Neuronal stem cell (in vitro differentiated cells): Measurements from ENCODE around the gene TPM2.

ENCODE experiments used
- DNase-seq: peaks from one replicate; pipeline ENCODE4 v3.0.0-alpha.2; 2013; ENCODE audit warnings: low spot score
- H2AFZ ChIP-seq: one replicate; pipeline ENCODE4 v1.6.1; 2013; ENCODE audit warnings: mild to moderate bottlenecking, low read length, inconsistent platforms
- H2AK5ac ChIP-seq: 2 replicates; pipeline ENCODE4 v1.6.1; 2013; ENCODE audit warnings: low read depth, mild to moderate bottlenecking, inconsistent platforms, low read length, moderate library complexity, mixed read lengths
- H2BK120ac ChIP-seq: 2 replicates; pipeline ENCODE4 v1.6.1; 2013; ENCODE audit warnings: low read depth, mild to moderate bottlenecking, inconsistent platforms, low read length, moderate library complexity, mixed read lengths
- H2BK12ac ChIP-seq: one replicate; pipeline ENCODE4 v1.6.1; 2013; ENCODE audit warnings: low read length, inconsistent platforms
- H2BK15ac ChIP-seq: 2 replicates; pipeline ENCODE4 v1.6.1; 2013; ENCODE audit warnings: mild to moderate bottlenecking, low read length, inconsistent platforms, mixed read lengths
- H2BK5ac ChIP-seq: one replicate; pipeline ENCODE4 v1.6.1; 2013; ENCODE audit warnings: inconsistent platforms, mild to moderate bottlenecking, low read length, moderate library complexity
- H3K14ac ChIP-seq: one replicate; pipeline ENCODE4 v1.6.1; 2013; ENCODE audit warnings: low read length, inconsistent platforms
- H3K18ac ChIP-seq: 2 replicates; pipeline ENCODE4 v1.6.1; 2013; ENCODE audit warnings: low read length, inconsistent platforms
- H3K23ac ChIP-seq: 2 replicates; pipeline ENCODE4 v1.6.1; 2013; ENCODE audit warnings: low read depth, mild to moderate bottlenecking, mixed read lengths, low read length, inconsistent platforms; ENCODE audit not compliant: poor library complexity
- H3K27ac ChIP-seq: replicated peaks from 3 replicates; pipeline ENCODE4 v1.5.1; 2013; ENCODE audit warnings: low read length, inconsistent platforms
- H3K27me3 ChIP-seq, 3 experiments: 2 replicates each; pipeline ENCODE4 v1.6.1; 2013; ENCODE audit warnings: low read length in 3 of 3, mild to moderate bottlenecking in 2 of 3, inconsistent platforms in 1 of 3, low read depth in 1 of 3, mixed read lengths in 1 of 3, moderate library complexity in 1 of 3; ENCODE audit not compliant: control insufficient read depth in 3 of 3, insufficient read depth in 3 of 3
- H3K36me3 ChIP-seq, 2 donors: replicated peaks in 1 of 2; 2 replicates each; pipeline ENCODE4 v1.6.1; 2013; ENCODE audit warnings: low read length in 2 of 2; ENCODE audit not compliant: control insufficient read depth in 2 of 2, insufficient read depth in 2 of 2
- H3K4ac ChIP-seq: 2 replicates; pipeline ENCODE4 v1.6.1; 2013; ENCODE audit warnings: inconsistent platforms, mild to moderate bottlenecking, low read length, moderate library complexity
- H3K4me1 ChIP-seq, 2 donors: 1 replicate in 1 of 2; 2 replicates in 1 of 2; pipeline ENCODE4 v1.6.1; 2013; ENCODE audit warnings: low read length in 2 of 2, low read depth in 1 of 2; ENCODE audit not compliant: control insufficient read depth in 2 of 2, insufficient read depth in 1 of 2
- H3K4me2 ChIP-seq: one replicate; pipeline ENCODE4 v1.6.1; 2013; ENCODE audit warnings: mild to moderate bottlenecking, low read length, inconsistent platforms; ENCODE audit not compliant: insufficient read depth, poor library complexity, severe bottlenecking
- H3K4me3 ChIP-seq, 2 donors: 2 replicates each; pipeline ENCODE4 v1.5.1; 2013; ENCODE audit warnings: low read length in 2 of 2, mild to moderate bottlenecking in 2 of 2, inconsistent platforms in 1 of 2, moderate library complexity in 1 of 2
- H3K79me1 ChIP-seq: one replicate; pipeline ENCODE4 v1.6.1; 2013; ENCODE audit warnings: low read depth, mild to moderate bottlenecking, inconsistent platforms, low read length, moderate library complexity
- H3K9ac ChIP-seq: one replicate; pipeline ENCODE4 v1.6.1; 2013; ENCODE audit warnings: mild to moderate bottlenecking, low read depth, low read length, inconsistent platforms; ENCODE audit not compliant: poor library complexity
- H3K9me3 ChIP-seq, 2 donors: replicated peaks in 1 of 2; 2 replicates each; pipeline versions ENCODE3 to v1.6.1; 2013; ENCODE audit warnings: low read length in 2 of 2, mild to moderate bottlenecking in 2 of 2, inconsistent platforms in 1 of 2, low read depth in 1 of 2, mixed read lengths in 1 of 2, moderate library complexity in 1 of 2; ENCODE audit not compliant: control insufficient read depth in 2 of 2, insufficient read depth in 1 of 2
- H4K8ac ChIP-seq: one replicate; pipeline ENCODE4 v1.6.1; 2013; ENCODE audit warnings: low read depth, mild to moderate bottlenecking, inconsistent platforms, low read length, moderate library complexity
- H4K91ac ChIP-seq: one replicate; pipeline ENCODE4 v1.6.1; 2013; ENCODE audit warnings: low read length, low read depth, mild to moderate bottlenecking, inconsistent platforms; ENCODE audit not compliant: poor library complexity
- WGBS, 2 donors: extraction: QIAGEN DNeasy Blood & Tissue Kit; methylation state at CpG; one replicate each; pipeline ENCODE4 v1.1.7; 2013; ENCODE audit warnings: missing lambda C conversion rate in 2 of 2, mixed read lengths in 1 of 2; ENCODE audit not compliant: insufficient read length in 2 of 2, insufficient replicate concordance in 1 of 2; ENCODE audit errors: extremely low coverage in 2 of 2; 5-methylcytosine and 5-hydroxymethylcytosine counted together

Gene TPM2

DNA sequence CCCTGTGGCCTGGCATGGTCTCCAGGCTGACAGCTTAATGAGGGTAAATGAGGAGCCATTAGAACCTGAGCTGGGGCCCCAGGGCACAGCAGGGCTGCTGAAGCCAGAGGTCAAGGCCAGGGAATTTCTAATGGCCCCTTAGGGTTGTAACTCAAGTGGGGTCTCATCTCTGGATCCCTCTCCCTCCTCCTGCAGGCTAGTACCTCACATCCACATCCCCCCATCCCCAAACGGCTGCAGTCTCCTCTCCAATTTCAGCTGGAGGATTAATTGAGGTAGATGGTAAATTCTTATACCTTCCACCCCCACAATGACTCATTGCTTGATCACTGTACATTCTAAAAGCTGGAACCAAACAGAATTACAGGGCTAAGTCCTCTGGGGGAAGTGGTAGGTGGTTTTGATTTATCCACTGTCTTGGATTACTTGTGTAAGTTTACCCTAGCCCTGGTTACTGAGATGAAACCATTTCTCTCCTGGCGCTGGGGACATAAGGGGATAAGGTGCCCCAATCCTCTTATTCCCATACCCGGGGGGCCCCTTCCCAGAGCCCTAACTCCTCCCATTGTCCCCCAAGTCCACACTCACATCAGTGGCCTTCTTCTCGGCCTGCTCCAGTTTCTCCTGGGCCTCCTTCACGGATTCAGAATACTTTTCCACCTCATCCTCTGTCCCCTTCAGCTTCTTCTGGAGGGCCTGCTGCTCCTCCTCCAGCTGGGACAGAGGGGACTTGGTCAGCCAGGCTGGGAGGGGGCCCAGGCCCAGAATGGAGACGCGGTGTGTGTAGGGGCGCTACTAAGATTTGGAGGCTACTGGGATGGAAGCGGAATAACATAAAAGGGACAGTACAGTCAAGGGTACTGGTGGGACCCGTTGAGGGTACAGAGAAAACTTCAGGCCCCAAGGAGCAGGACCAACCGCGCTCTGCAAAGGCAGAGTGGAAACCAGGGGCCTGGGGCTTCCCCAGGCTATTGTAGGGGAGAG is 875 bp downstream of the TPM2 start:
- peak overlapping the region; percentile 98 for H3K9ac ChIP-seq
- H3K23ac ChIP-seq: peak overlapping the region; percentile 4
- peaks cover 6% of the 10 kb centered on the region for H3K79me1 ChIP-seq
- no CpG with 5 or more reads among the region's 12 CpGs for WGBS, 2 donors
- peaks cover 12 to 18% of the 10 kb centered on the region in 2 donors for H3K36me3 ChIP-seq
- no peak overlapping the region for H4K8ac ChIP-seq
- H2BK5ac ChIP-seq: peak overlapping the region; percentile 91
- no peaks in the 10 kb centered on the region for H3K27me3 ChIP-seq
- no peak overlapping the region for H3K14ac ChIP-seq
- peak overlapping the region; percentile 99 for H3K18ac ChIP-seq
- peak overlapping the region; percentile 65 for H3K27ac ChIP-seq
- no peak overlapping the region for H3K4ac ChIP-seq
- peak overlapping the region; percentile 75 for H2BK120ac ChIP-seq
- peak overlapping the region; percentile 17 for H2AFZ ChIP-seq
- DNase-seq: no peak
- H2BK15ac ChIP-seq: peak overlapping the region; percentile 35
- peak overlapping the region; percentile 76 for H2AK5ac ChIP-seq
- peak overlapping the region in 1 of 2 donors; percentile 86 for H3K4me3 ChIP-seq
- no peak overlapping the region for H4K91ac ChIP-seq
- H3K4me1 ChIP-seq: peaks cover 12 to 21% of the 10 kb centered on the region in 2 donors
- H3K4me2 ChIP-seq: peak overlapping the region; percentile 88
- no peaks in the 10 kb centered on the region for H3K9me3 ChIP-seq
- H2BK12ac ChIP-seq: peak overlapping the region; percentile 79

DNA sequence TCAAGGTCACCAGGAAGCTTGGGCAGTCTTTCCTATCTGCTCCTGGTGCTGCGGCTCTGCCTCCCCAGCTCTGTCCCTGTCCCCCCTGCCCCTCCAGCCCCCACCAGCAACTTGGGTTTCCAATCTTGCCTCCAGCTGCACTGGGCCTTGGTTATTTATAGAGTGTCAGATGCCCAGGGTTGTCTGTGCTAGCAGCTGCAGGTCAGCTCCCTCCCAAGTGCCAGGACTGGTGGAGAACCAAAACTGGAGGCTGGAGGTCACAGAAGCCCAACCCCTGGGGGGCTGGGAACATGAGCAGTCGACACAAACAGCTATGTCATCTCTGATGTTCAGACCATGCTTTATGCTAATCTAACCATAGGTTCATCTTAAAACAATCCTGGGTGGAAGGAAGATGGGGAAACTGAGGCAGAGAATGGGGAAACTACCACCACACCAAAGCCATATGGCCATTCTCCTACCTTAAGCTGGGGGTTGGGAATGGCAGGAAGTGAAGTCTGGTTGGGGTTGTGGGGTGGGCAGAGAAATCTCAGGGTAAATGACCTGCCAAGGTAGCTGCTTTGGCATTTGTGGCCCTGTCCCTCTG is 1.7 kb downstream of the TPM2 start:
- no peak overlapping the region for H4K8ac ChIP-seq
- no peak overlapping the region for H2BK15ac ChIP-seq
- no peaks in the 10 kb centered on the region for H3K27me3 ChIP-seq
- H2BK5ac ChIP-seq: no peak overlapping the region
- H3K4ac ChIP-seq: no peak overlapping the region
- H2BK120ac ChIP-seq: no peak overlapping the region
- H3K4me3 ChIP-seq: no peak overlapping the region
- no CpG with 5 or more reads among the region's 2 CpGs for WGBS, 2 donors
- peaks cover 12 to 21% of the 10 kb centered on the region in 2 donors for H3K4me1 ChIP-seq
- no peak overlapping the region for H2AFZ ChIP-seq
- H3K27ac ChIP-seq: no peak overlapping the region
- H3K23ac ChIP-seq: no peak overlapping the region
- H3K9ac ChIP-seq: no peak overlapping the region
- H4K91ac ChIP-seq: no peak overlapping the region
- no peak for DNase-seq
- H3K14ac ChIP-seq: no peak overlapping the region
- H2AK5ac ChIP-seq: no peak overlapping the region
- H3K4me2 ChIP-seq: no peak overlapping the region
- no peak overlapping the region for H2BK12ac ChIP-seq
- H3K79me1 ChIP-seq: peaks cover 6% of the 10 kb centered on the region
- H3K18ac ChIP-seq: no peak overlapping the region
- no peaks in the 10 kb centered on the region for H3K9me3 ChIP-seq
- peaks cover 15 to 24% of the 10 kb centered on the region in 2 donors for H3K36me3 ChIP-seq

DNA sequence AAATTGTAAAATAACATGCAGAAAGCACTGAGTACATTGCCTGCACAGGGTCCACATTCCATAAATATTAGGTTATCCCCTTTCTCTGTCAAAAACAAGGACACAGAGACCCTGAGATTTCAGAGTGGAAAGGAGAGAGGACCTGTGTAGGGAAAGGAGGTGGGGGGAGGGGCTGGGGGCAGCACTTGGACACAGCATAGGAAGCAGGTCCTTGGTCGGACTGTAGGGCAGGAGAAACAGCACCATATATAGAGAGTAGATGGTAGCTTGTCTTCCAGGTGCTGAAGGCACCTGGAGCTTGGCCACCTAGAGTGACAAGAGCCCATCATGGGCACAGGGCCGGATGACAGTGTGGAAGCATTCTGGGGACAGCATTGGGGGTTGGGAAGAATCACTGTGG is 2.4 kb downstream of the TPM2 start:
- Histone ChIP-seq H3K27me3 (no peaks in the 10 kb centered on the region), H3K4ac (no peak overlapping the region), H3K23ac (no peak overlapping the region), H2AK5ac (no peak overlapping the region), H3K9ac (no peak overlapping the region), H3K4me3 (no peak overlapping the region), H4K8ac (no peak overlapping the region), H2AFZ (no peak overlapping the region), H2BK120ac (no peak overlapping the region), H3K18ac (no peak overlapping the region), H4K91ac (no peak overlapping the region), H2BK15ac (no peak overlapping the region), H3K27ac (no peak overlapping the region), H3K9me3 (no peaks in the 10 kb centered on the region), H3K4me2 (no peak overlapping the region), H3K4me1 (peaks cover 12 to 21% of the 10 kb centered on the region in 2 donors), H3K36me3 (peaks cover 19 to 32% of the 10 kb centered on the region in 2 donors), H3K79me1 (peaks cover 6% of the 10 kb centered on the region), H3K14ac (no peak overlapping the region), H2BK12ac (no peak overlapping the region), H2BK5ac (no peak overlapping the region)
- WGBS, 2 donors: no CpG with 5 or more reads among the region's 2 CpGs
- no peak for DNase-seq
